Epithelial cell of esophagus (primary cell): Measurements from ENCODE around the gene PRPF40A.
A peak's percentile ranks its signal among the peaks of the same experiment; 100 is the strongest.
"Not testable (repeated sequence)": the region's sequence is repeated elsewhere in the genome, so short reads cannot be mapped to it uniquely, and the experiment has no call there.

Experiments used
- DNase-seq: peaks from one replicate; pipeline ENCODE4 v3.0.0; 2010; ENCODE audit warnings: low read depth
- H3K4me3 ChIP-seq: 2 replicates; pipeline ENCODE4 v1.5.1; 2011; ENCODE audit warnings: mild to moderate bottlenecking, low read length, control low read depth
- CTCF ChIP-seq: IDR thresholded peaks from 2 replicates; pipeline ENCODE4 v1.5.1; 2011; ENCODE audit warnings: low read depth, mild to moderate bottlenecking, low read length, control low read depth, inconsistent platforms; ENCODE audit not compliant: insufficient read depth; ENCODE audit errors: missing control alignments

The PRPF40A gene

DNA sequence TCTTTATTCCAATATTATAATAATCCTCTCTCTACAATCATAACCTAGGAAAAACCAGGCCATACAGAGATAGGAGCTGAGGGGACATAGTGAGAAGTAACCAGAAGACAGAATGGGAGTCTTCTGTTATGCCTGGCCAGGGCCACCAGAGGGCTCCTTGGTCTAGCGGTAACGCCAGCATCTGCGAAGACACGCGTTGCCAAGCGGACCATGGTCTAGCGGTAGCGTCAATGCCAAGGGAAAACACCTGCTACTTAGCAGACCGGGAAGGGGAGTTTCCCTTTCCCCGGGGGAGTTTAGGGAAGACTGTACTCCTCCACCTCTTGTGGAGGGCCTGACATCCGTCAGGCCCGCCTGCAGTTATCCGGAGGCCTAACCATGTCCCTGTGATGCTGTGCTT lies 37.8 kb upstream of the PRPF40A start:
- TF ChIP-seq CTCF: peak; percentile 57

DNA sequence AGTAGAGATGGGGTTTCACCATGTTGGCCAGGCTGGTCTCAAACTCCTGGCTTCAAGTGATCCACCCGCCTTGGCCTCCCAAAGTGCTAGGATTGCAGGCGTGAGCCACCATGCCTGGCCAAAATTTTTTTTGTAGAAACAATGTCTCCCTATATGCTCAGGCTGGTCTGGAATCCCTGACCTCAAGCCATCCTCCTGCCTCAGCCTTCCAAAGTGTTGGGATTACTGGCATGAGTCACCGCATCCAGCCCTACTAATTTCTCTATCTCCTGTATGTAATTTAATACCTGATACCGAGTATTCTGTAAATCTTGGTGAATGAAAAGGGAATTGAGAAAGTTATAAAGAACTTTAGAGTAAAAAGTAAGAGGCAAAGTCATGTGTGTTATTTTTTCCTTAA lies 30.5 kb upstream of the PRPF40A start:
- not testable (repeated sequence) for H3K4me3 ChIP-seq
- peak; percentile 27 for DNase-seq

More for the DNA sequence above, 37.8 kb upstream of the PRPF40A start:
- no peak overlapping the region for H3K4me3 ChIP-seq
- peak; percentile 34 for DNase-seq

DNA sequence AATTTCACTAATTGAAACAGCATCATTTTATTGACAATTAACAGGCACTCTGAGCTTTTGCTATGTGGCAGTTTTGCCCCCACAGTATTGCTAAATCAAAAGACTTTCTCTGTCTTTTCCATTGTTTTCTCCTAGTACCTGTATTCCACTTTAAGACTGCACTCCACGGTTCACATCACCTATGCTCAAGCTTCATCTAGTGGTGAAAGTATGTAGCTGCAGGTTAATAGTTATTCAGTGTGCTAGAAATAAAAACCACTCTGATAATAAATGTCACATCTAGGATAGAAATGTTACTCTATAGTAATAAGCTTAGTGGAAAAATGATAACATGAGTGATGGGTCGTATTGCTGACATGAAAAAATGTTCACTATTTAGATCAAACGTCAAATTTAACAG lies 25.7 kb upstream of the PRPF40A start:
- no peak overlapping the region for H3K4me3 ChIP-seq
- peak; percentile 42 for DNase-seq
- TF ChIP-seq CTCF: peak; percentile 69

DNA sequence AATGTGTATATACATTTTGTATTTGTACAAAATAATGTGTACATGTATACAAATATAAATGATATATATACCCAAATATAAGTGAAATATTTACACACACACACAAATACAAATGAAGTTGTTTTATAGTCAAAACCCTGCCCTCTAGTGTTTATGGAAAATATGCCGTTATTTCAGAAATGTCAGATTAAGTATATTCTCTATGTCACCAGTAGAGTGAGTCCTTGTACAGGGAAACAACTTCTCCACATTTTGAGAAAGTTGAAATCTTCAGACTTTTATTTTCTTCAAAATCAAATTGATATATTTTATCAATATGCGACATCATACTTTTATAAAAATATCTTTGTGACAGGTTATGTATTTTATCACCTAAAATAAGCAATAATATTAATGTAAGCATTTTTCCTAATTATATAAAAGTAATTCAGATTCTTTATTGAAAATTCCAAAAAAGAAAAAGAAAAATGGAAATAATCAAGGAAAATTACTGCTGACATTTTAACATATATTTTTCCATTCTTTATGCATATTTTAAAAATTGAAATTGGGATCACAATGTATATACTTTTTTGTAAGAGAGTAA lies 23.6 kb upstream of the PRPF40A start:
- H3K4me3 ChIP-seq: no peak overlapping the region
- TF ChIP-seq CTCF: peak; percentile 64
- DNase-seq: peak; percentile 65

GRCh38 chr2:152739705-152740104 lies 22.4 kb upstream of the PRPF40A start:
- not testable (repeated sequence) for DNase-seq, H3K4me3 ChIP-seq

GRCh38 chr2:152738438-152738837 lies 21.2 kb upstream of the PRPF40A start:
- no peak for TF ChIP-seq CTCF

GRCh38 chr2:152737509-152737908 lies 20.2 kb upstream of the PRPF40A start:
- not testable (repeated sequence) for DNase-seq, H3K4me3 ChIP-seq

More at GRCh38 chr2:152738438-152738837, 21.2 kb upstream of the PRPF40A start:
- no peak overlapping the region for H3K4me3 ChIP-seq
- DNase-seq: no peak

DNA sequence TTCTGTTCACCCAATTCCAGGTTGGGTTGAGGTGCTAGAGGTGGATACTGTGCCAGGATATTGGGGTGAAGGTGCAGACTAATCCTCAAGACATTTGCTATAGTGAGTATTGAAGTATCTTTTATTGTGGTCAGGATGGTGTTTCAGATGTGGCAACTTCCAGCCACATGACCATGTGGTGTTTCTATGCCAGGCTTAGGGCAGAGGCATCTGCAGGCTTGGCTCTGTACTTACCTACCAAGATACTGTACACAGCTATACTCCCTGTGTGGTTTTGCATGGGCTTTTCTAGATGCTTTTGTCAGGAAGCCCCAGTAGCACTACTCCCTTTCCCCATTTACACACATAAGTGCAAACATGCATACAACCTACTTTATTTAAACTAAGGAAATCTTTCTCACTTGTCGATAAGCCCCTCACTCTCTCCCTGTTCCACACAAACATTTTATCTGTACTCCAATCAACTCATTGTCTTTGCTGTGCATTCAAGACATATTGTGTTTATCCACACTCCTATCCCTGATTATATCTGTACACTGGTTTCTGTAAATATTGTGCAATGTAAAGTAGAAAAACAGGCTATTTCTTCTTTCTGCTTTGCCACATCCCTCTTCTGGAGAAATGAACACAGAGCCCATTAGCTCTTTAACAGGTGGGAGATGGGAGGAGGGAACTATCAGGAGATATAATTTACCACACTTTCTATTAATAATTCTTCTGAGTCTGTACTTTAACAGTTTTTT lies 13.5 kb upstream of the PRPF40A start:
- no peak overlapping the region for H3K4me3 ChIP-seq
- TF ChIP-seq CTCF: no peak
- peak; percentile 56 for DNase-seq

DNA sequence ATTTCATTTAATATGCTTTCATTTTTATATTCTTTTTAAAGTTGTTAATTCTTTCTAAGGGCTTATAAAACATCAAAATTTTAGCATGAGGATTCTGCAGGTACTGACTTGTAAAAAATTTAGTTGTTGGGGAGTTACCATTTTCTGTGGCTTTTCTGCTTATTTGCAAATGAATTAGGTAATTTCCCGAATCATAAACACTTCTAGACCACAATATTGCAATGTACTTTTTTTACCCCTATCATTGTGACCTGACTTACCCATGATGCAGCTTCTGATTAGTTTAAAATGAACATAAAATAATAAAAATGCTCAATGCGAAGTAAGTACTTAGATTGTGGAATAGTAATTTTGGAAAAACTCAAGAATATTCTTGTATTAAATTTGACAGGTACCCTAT lies 12.6 kb upstream of the PRPF40A start:
- no peak for TF ChIP-seq CTCF
- no peak for DNase-seq
- H3K4me3 ChIP-seq: no peak overlapping the region
